Stomach (tissue), 9 donors: ENCODE data around the gene ROBO2. TPM values are rescaled to one million over a fixed set of nuclear protein-coding genes. Genes with fewer than 3 reads are reported as not detected.

Experiments
- DNase-seq, 2 donors: peaks; one replicate each; pipeline versions ENCODE4 v3.0.0 to v3.0.0-alpha.2; 2013 to 2019
- H3K27ac ChIP-seq, 5 donors: fragments of 200-600 bp in 4 of 5; sonication (generic) in 4 of 5; one replicate each; pipeline ENCODE4 v1.5.1; 2013 to 2019; ENCODE audit warnings: mild to moderate bottlenecking in 1 of 5, moderate library complexity in 1 of 5
- H3K27me3 ChIP-seq, 3 donors: fragments of 200-600 bp; sonication (generic); one replicate each; pipeline ENCODE4 v1.5.1; 2017 to 2019; ENCODE audit warnings: mixed run types in 1 of 3
- H3K36me3 ChIP-seq, 4 donors: fragments of 200-600 bp; sonication (generic); 1 replicate in 3 of 4; 2 replicates in 1 of 4; pipeline ENCODE4 v1.5.1; 2016 to 2019
- H3K4me1 ChIP-seq, 4 donors: fragments of 200-600 bp; sonication (generic); one replicate each; pipeline ENCODE4 v1.5.1; 2016 to 2019
- H3K4me3 ChIP-seq, 4 donors: fragments of 200-600 bp; sonication (generic) in 3 of 4; one replicate each; pipeline ENCODE4 v1.5.1; 2016 to 2019; ENCODE audit warnings: mild to moderate bottlenecking in 1 of 4
- H3K9me3 ChIP-seq, 4 donors: fragments of 200-600 bp; sonication (generic); one replicate each; pipeline ENCODE4 v1.5.1; 2016 to 2019
- EP300 ChIP-seq: sonication (generic); formaldehyde crosslinking; IDR thresholded peaks from one replicate; pipeline ENCODE4 v1.6.1; 2017; ENCODE audit warnings: antibody characterized with exemption
- POLR2A ChIP-seq, 4 donors: fragments of 450-650 bp; IDR thresholded peaks; one replicate each; pipeline ENCODE4 v1.6.1; 2016; ENCODE audit warnings: antibody characterized with exemption in 4 of 4, control low read depth in 2 of 4, mild to moderate bottlenecking in 1 of 4, moderate library complexity in 1 of 4
- POLR2AphosphoS5 ChIP-seq, 3 donors: sonication (generic); formaldehyde crosslinking; IDR thresholded peaks; one replicate each; pipeline ENCODE4 v1.6.1; 2016; ENCODE audit warnings: antibody characterized with exemption in 3 of 3
- WGBS, 5 donors: extraction: QIAGEN DNeasy Blood & Tissue Kit in 3 of 5; methylation state at CpG; one replicate each; pipeline versions ENCODE4 v1.1.5 to v1.1.7; 2013 to 2018; 5-methylcytosine and 5-hydroxymethylcytosine counted together
- intact Hi-C: fragments of 100-400 bp; cut with DNase I; formaldehyde crosslinking; loops from one replicate; pipeline ENCODE4 v1.15.1; 2023; ENCODE audit warnings: low total_unique reads
- polyA plus RNA-seq, 3 donors: library from polyadenylated mRNA; stranded (reverse); fragments of 200-250 nt; gene quantifications; one replicate each; pipeline ENCODE4 v1.2.3, GENCODE V29; 2013
- total RNA-seq, 5 donors: library from RNA; depleted of rRNA; stranded (reverse); fragments of >200 nt; gene quantifications; one replicate each; pipeline versions ENCODE4 v1.1.0 to v1.2.3, GENCODE V29; 2014 to 2016
- TF ChIP-seq, protein P1 (sequence below), 7 experiments: fragments of 450-650 bp in 4 of 7; fragments of 200-600 bp in 3 of 7; sonication (generic) in 3 of 7; IDR thresholded peaks; one replicate each; pipeline ENCODE4 v1.5.1; 2016 to 2019; ENCODE audit warnings: antibody characterized with exemption in 7 of 7, control low read depth in 2 of 7, mild to moderate bottlenecking in 1 of 7
- donor health status: healthy with polysubstance abuse.
- donor health status: Bipolar disorder and iron deficiency.
- donor health status: healthy.

ROBO2 gene
- total and polyA plus RNA-seq, 8 donors, result 0.25 to 11.4 (median 0.45) TPM; not detected in 2

- TF ChIP-seq EP300 (no peak), POLR2A (IDR thresholded peaks at IDR 0.05) (no peak), POLR2AphosphoS5 (IDR thresholded peaks at IDR 0.05) (no peak)
- TF ChIP-seq, protein P1, sequence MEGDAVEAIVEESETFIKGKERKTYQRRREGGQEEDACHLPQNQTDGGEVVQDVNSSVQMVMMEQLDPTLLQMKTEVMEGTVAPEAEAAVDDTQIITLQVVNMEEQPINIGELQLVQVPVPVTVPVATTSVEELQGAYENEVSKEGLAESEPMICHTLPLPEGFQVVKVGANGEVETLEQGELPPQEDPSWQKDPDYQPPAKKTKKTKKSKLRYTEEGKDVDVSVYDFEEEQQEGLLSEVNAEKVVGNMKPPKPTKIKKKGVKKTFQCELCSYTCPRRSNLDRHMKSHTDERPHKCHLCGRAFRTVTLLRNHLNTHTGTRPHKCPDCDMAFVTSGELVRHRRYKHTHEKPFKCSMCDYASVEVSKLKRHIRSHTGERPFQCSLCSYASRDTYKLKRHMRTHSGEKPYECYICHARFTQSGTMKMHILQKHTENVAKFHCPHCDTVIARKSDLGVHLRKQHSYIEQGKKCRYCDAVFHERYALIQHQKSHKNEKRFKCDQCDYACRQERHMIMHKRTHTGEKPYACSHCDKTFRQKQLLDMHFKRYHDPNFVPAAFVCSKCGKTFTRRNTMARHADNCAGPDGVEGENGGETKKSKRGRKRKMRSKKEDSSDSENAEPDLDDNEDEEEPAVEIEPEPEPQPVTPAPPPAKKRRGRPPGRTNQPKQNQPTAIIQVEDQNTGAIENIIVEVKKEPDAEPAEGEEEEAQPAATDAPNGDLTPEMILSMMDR (IDR thresholded peaks at IDR 0.05), result no peak
- DNase-seq, result no peak
- Histone ChIP-seq H3K27ac (no peak overlapping the region), H3K9me3 (no peaks in the 10 kb centered on the region), H3K4me1 (no peaks in the 10 kb centered on the region), H3K4me3 (no peak overlapping the region), H3K36me3 (no peaks in the 10 kb centered on the region), H3K27me3 (no peaks in the 10 kb centered on the region)
- WGBS, 5 donors, result 95 to 99% (median 97%) methylated on average over 5 of the region's 5 CpGs
- intact Hi-C loops, result no loop called here
Measured at GRCh38 chr3:77091809-77092208, 51.9 kb downstream of the ROBO2 start.

DNA sequence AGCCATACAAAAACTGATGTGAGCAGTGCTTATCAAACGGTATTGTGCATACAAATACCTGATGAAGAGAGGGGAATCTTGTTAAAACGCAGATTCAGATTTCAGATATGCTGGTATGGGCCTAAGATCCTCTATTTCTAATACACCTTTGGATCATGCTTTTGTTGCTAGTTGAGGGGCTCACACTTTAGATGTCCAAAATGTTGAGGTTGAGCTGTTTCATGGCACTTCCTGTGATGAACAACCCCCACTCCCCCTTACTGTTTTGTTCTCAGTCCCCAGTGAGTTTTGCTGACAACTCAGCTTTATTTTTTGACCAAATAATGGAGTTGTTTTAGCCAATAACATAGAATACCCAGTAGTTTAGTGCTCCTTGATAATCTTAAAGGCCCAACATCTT lies 53.2 kb downstream of the ROBO2 start:
- H3K4me1 ChIP-seq, result no peaks in the 10 kb centered on the region
- DNase-seq, result no peak
- intact Hi-C loops, result no loop called here
- TF ChIP-seq EP300 (no peak), POLR2AphosphoS5 (IDR thresholded peaks at IDR 0.05) (no peak), POLR2A (IDR thresholded peaks at IDR 0.05) (no peak)
- TF ChIP-seq, protein P1 (IDR thresholded peaks at IDR 0.05), result no peak
- no peak overlapping the region for H3K27ac ChIP-seq
- 43 to 60% (median 50%) methylated on average over 2 of the region's 2 CpGs for WGBS, 5 donors
- H3K4me3 ChIP-seq, result no peak overlapping the region
- no peaks in the 10 kb centered on the region for H3K36me3 ChIP-seq
- H3K27me3 ChIP-seq, result no peaks in the 10 kb centered on the region
- H3K9me3 ChIP-seq, result no peaks in the 10 kb centered on the region

- no peak overlapping the region for H3K27ac ChIP-seq
- H3K27me3 ChIP-seq, result no peaks in the 10 kb centered on the region
- no peak for DNase-seq
- H3K36me3 ChIP-seq, result no peaks in the 10 kb centered on the region
- H3K9me3 ChIP-seq, result no peaks in the 10 kb centered on the region
- H3K4me1 ChIP-seq, result no peaks in the 10 kb centered on the region
- TF ChIP-seq POLR2A (IDR thresholded peaks at IDR 0.05), result no peak
- TF ChIP-seq, protein P1 (IDR thresholded peaks at IDR 0.05), result no peak
- no peak for TF ChIP-seq EP300
- no peak for TF ChIP-seq POLR2AphosphoS5 (IDR thresholded peaks at IDR 0.05)
- no peak overlapping the region for H3K4me3 ChIP-seq
- WGBS, 5 donors, result 64 to 97% (median 82%) methylated on average over 1 of the region's 1 CpG
- intact Hi-C loops, result no loop called here
Measured at GRCh38 chr3:77096145-77096544, 56.2 kb downstream of the ROBO2 start.

DNA sequence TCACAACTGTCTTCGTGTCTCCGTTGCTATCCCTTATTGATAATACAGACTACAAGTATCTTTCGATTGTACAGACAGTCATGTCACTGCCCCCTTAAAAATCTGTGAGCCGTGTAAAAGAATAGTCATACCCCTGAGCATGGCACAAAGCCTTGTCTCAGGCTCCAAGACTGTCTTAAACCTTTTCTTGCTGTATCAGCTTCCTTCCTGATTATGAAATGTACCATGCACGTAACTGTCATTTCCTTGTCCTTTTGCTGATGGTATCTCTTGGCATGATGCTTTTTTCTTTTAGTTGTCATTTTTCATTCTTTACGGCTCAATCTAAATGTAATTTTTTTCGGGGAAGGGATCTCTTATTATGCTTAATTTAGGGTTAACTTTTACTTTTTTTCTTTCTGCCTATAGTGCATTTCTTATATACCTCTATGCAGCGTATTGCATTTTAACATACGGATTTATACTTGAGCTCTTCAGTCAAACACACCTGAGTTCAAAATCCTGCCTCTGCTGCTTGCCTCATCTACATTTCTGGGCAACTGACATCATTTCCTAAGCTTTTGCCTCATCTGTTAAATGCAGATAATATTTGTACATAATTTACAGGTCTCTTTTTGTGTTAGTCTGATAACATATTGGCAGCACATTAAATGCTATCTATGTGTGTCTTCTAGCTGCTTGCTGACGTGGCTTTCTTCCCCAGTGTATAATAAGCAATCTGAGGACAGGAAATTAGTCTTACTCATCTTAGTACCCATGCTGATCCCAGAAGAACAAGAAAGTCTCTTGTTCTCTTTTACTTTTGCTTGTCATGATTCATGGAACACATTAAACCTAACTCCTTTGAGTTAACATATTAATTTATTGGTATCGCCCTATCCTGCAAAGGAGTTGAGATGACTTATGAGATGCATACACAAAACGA lies 57.3 kb downstream of the ROBO2 start:
- intact Hi-C loops, result no loop called here

More for the DNA sequence above, 57.3 kb downstream of the ROBO2 start:
- TF ChIP-seq EP300 (no peak), POLR2AphosphoS5 (IDR thresholded peaks at IDR 0.05) (no peak)
- TF ChIP-seq, protein P1 (IDR thresholded peaks at IDR 0.05), result no peak
- 82 to 86% (median 83%) methylated on average over 12 of the region's 12 CpGs for WGBS, 5 donors
- Histone ChIP-seq H3K9me3 (no peaks in the 10 kb centered on the region), H3K36me3 (no peaks in the 10 kb centered on the region), H3K27me3 (no peaks in the 10 kb centered on the region), H3K27ac (no peak overlapping the region), H3K4me3 (no peak overlapping the region), H3K4me1 (no peaks in the 10 kb centered on the region)
- DNase-seq, result no peak
